HL-60 (cell line): ENCODE results near the gene SNTB2.

Source experiments
- DNase-seq, 2 experiments: peaks; one replicate each; pipeline ENCODE4 v3.0.0-alpha.2; 2010 to 2020; ENCODE audit warnings: low read depth in 1 of 2, low spot score in 1 of 2
- H3K27ac ChIP-seq: fragments of 250-450 bp; sonication (Bioruptor Pico); replicated peaks from 2 replicates; pipeline ENCODE4 v1.5.1; 2020; ENCODE audit warnings: mild to moderate bottlenecking, moderate library complexity
- H3K27me3 ChIP-seq: fragments of 250-450 bp; sonication (Bioruptor Pico); 2 replicates; pipeline ENCODE4 v1.5.1; 2021; ENCODE audit warnings: mild to moderate bottlenecking, moderate library complexity; ENCODE audit not compliant: insufficient read depth, poor library complexity, severe bottlenecking
- H3K4me3 ChIP-seq: replicated peaks from 2 replicates; pipeline ENCODE4 v1.5.1; 2011; ENCODE audit warnings: mild to moderate bottlenecking, control low read depth, low read length; ENCODE audit not compliant: insufficient read depth
- GABPA ChIP-seq: IDR thresholded peaks from 2 replicates; pipeline ENCODE4 v1.6.1; 2012; ENCODE audit warnings: low read depth
- POLR2AphosphoS5 ChIP-seq: IDR thresholded peaks from 2 replicates; pipeline ENCODE4 v1.6.1; 2012; ENCODE audit warnings: low read depth
- SPI1 ChIP-seq: IDR thresholded peaks from 2 replicates; pipeline ENCODE4 v1.6.1; 2012; ENCODE audit warnings: low read depth, mild to moderate bottlenecking, borderline replicate concordance
- TF ChIP-seq, protein P1 (sequence below): IDR thresholded peaks from one replicate; pipeline ENCODE4 v1.5.1; 2011; ENCODE audit warnings: low read length, control low read depth, inconsistent platforms; ENCODE audit not compliant: insufficient read depth
- TF ChIP-seq, protein P2 (sequence below): IDR thresholded peaks from 2 replicates; pipeline ENCODE4 v1.6.1; 2012; ENCODE audit warnings: low read depth; ENCODE audit not compliant: insufficient replicate concordance

Gene SNTB2

DNA sequence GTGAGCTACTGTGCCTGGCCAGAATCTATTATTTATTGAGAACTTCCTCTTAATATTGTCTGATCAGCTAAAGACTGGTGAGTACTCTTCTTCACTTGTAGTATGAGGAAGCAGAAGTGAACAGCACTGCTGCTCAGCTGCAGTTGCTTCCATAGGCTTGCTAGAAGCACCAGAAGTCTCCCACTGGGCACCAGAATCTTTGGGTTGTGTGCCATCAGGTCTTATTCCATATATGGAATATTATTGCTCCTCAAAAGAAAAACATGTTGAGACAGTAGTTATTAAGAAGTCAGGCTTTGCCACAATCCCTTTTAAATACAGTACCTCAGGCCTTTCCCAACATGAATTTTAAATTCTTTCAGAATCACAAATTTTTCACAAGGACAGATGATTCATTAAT lies 17.2 kb downstream of the SNTB2 start:
- no peaks in the 10 kb centered on the region for H3K27me3 ChIP-seq
- no peak overlapping the region for H3K27ac ChIP-seq
- H3K4me3 ChIP-seq: no peak overlapping the region
- peak in 1 of 2 experiments; percentile 32 for DNase-seq
- TF ChIP-seq, protein P1, sequence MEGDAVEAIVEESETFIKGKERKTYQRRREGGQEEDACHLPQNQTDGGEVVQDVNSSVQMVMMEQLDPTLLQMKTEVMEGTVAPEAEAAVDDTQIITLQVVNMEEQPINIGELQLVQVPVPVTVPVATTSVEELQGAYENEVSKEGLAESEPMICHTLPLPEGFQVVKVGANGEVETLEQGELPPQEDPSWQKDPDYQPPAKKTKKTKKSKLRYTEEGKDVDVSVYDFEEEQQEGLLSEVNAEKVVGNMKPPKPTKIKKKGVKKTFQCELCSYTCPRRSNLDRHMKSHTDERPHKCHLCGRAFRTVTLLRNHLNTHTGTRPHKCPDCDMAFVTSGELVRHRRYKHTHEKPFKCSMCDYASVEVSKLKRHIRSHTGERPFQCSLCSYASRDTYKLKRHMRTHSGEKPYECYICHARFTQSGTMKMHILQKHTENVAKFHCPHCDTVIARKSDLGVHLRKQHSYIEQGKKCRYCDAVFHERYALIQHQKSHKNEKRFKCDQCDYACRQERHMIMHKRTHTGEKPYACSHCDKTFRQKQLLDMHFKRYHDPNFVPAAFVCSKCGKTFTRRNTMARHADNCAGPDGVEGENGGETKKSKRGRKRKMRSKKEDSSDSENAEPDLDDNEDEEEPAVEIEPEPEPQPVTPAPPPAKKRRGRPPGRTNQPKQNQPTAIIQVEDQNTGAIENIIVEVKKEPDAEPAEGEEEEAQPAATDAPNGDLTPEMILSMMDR: no peak
- TF ChIP-seq SPI1: peak; percentile 48; the same call in 1 of the 2 replicates

DNA sequence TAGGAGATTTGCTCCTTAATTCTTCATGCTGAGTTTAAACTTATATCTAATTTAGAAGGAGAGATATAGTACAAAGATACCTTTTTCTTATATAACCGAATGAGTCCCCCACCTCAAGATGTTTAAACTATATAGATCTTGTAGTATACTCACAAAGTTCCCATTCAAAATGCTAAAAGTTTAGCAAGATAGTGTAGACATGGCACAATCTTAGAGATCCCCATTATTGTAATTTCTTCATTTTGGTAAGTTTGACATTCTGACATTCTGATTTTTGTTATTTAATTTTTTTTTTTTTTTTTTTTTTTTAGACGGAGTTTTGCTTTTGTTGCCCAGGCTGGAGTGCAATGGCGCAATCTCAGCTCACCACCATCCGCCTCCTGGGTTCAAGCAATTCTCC lies 22.8 kb downstream of the SNTB2 start:
- no peak for DNase-seq
- Histone ChIP-seq H3K4me3 (no peak overlapping the region), H3K27me3 (no peaks in the 10 kb centered on the region), H3K27ac (no peak overlapping the region)
- TF ChIP-seq GABPA (no peak), SPI1 (no peak), POLR2AphosphoS5 (no peak)
- TF ChIP-seq, protein P1: no peak
- TF ChIP-seq, protein P2, sequence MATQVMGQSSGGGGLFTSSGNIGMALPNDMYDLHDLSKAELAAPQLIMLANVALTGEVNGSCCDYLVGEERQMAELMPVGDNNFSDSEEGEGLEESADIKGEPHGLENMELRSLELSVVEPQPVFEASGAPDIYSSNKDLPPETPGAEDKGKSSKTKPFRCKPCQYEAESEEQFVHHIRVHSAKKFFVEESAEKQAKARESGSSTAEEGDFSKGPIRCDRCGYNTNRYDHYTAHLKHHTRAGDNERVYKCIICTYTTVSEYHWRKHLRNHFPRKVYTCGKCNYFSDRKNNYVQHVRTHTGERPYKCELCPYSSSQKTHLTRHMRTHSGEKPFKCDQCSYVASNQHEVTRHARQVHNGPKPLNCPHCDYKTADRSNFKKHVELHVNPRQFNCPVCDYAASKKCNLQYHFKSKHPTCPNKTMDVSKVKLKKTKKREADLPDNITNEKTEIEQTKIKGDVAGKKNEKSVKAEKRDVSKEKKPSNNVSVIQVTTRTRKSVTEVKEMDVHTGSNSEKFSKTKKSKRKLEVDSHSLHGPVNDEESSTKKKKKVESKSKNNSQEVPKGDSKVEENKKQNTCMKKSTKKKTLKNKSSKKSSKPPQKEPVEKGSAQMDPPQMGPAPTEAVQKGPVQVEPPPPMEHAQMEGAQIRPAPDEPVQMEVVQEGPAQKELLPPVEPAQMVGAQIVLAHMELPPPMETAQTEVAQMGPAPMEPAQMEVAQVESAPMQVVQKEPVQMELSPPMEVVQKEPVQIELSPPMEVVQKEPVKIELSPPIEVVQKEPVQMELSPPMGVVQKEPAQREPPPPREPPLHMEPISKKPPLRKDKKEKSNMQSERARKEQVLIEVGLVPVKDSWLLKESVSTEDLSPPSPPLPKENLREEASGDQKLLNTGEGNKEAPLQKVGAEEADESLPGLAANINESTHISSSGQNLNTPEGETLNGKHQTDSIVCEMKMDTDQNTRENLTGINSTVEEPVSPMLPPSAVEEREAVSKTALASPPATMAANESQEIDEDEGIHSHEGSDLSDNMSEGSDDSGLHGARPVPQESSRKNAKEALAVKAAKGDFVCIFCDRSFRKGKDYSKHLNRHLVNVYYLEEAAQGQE: no peak

DNA sequence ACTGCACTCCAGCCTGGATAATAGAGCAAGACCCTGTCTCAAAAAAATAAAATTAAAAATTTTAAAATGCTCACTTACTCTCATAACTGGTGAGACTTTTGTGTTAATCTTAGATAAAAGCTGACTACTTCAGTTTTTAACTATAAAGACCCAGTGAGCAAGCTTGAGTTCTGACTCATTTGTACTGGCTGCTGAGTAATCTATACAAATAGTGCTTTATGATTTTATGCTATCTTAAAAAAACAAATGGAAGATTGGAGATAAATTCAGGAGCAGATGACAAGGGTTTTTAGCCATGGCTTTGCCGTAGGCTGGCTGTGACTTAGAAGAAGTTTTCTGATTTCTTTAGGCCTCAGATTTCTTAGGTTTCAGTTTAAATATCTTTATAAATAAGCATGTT lies 30.5 kb downstream of the SNTB2 start:
- Histone ChIP-seq H3K27me3 (no peaks in the 10 kb centered on the region), H3K27ac (no peak overlapping the region), H3K4me3 (no peak overlapping the region)
- no peak for DNase-seq
- TF ChIP-seq, protein P2: no peak
- TF ChIP-seq GABPA (no peak), SPI1 (no peak), POLR2AphosphoS5 (no peak)
- TF ChIP-seq, protein P1: no peak

DNA sequence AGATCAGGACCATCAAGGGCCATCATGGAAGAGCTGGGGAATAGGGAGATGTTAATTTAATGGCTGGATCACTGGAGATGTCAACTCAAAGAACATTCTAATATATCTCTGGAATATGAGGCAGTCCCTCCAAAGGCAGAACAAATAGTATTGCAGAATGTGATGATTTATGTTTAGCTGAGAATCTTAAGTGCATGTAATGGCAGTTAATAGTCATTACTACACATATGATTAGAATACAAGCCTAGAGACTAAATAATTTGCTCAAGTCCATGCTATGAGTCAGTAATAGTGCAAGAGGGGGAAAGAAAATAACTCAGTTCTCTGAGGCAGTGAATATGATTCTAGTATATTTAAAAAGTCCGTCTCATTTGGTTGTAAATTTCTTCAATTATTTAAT lies 32.3 kb downstream of the SNTB2 start:
- DNase-seq: no peak
- TF ChIP-seq, protein P2: no peak
- no peak for TF ChIP-seq POLR2AphosphoS5
- TF ChIP-seq SPI1: no peak
- TF ChIP-seq, protein P1: no peak
- TF ChIP-seq GABPA: no peak
- H3K4me3 ChIP-seq: no peak overlapping the region
- no peaks in the 10 kb centered on the region for H3K27me3 ChIP-seq
- H3K27ac ChIP-seq: no peak overlapping the region
